Measurements from ENCODE around the gene HES1.

The HES1 gene

DNA sequence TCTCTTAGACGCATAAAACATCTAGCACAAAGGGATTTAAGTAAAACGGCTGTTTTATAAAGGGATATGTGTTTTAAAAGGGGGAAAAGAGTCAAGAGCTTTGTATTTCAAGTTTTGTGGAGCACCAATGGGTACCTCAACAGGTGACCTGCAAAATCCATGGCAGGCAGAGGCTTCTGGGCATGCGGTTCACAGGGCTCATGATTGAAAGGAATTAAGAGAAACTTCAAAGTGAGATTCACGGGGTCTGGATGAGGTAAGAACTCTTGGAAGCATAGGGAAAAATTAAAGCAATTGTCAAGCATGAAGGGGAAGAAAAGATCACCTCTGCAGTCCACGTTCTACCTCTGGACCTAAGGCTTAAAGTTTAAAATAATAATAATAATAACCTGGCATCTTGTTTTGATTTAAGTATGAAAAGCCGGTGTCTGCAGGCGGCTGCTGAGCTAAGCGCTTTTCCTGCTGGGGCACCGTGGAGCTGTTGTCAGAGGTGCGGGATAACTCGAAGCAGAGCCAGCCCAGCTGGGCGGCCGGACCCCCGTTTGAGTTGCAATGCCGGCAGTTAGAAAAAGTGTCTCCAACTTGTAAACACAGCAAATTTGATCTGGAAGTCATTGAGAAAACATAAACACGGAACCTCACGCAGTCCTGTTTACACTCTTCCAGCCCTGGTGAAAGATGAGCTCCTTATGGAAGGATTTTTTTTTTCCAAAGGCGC lies 40.5 kb downstream of the HES1 start:
- TF ChIP-seq, protein P1, sequence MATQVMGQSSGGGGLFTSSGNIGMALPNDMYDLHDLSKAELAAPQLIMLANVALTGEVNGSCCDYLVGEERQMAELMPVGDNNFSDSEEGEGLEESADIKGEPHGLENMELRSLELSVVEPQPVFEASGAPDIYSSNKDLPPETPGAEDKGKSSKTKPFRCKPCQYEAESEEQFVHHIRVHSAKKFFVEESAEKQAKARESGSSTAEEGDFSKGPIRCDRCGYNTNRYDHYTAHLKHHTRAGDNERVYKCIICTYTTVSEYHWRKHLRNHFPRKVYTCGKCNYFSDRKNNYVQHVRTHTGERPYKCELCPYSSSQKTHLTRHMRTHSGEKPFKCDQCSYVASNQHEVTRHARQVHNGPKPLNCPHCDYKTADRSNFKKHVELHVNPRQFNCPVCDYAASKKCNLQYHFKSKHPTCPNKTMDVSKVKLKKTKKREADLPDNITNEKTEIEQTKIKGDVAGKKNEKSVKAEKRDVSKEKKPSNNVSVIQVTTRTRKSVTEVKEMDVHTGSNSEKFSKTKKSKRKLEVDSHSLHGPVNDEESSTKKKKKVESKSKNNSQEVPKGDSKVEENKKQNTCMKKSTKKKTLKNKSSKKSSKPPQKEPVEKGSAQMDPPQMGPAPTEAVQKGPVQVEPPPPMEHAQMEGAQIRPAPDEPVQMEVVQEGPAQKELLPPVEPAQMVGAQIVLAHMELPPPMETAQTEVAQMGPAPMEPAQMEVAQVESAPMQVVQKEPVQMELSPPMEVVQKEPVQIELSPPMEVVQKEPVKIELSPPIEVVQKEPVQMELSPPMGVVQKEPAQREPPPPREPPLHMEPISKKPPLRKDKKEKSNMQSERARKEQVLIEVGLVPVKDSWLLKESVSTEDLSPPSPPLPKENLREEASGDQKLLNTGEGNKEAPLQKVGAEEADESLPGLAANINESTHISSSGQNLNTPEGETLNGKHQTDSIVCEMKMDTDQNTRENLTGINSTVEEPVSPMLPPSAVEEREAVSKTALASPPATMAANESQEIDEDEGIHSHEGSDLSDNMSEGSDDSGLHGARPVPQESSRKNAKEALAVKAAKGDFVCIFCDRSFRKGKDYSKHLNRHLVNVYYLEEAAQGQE (IDR thresholded peaks at IDR 0.05; ENCODE audit: insufficient read depth in 1 of 2, low read depth in 2 of 2, low read length in 2 of 2), result no peak
- no peak for TF ChIP-seq SIN3A (IDR thresholded peaks at IDR 0.05; ENCODE audit: borderline replicate concordance, insufficient read depth, low read length)
- no peak for TF ChIP-seq POLR2AphosphoS5 (IDR thresholded peaks at IDR 0.05; ENCODE audit: low read depth, low read length)
- TF ChIP-seq TAF1 (IDR thresholded peaks at IDR 0.05; ENCODE audit: borderline replicate concordance, insufficient read depth, low read length), result no peak
- TF ChIP-seq FOXP2 (optimal IDR thresholded peaks at IDR 0.05; ENCODE audit: borderline replicate concordance, extremely low read depth, extremely low read length, insufficient read depth), result no peak

GRCh38 chr3:194177141-194177540 lies 41.2 kb downstream of the HES1 start:
- TF ChIP-seq FOXP2 (optimal IDR thresholded peaks at IDR 0.05; ENCODE audit: borderline replicate concordance, extremely low read depth, extremely low read length, insufficient read depth) (no peak), TAF1 (IDR thresholded peaks at IDR 0.05; ENCODE audit: borderline replicate concordance, insufficient read depth, low read length) (no peak), SIN3A (IDR thresholded peaks at IDR 0.05; ENCODE audit: borderline replicate concordance, insufficient read depth, low read length) (no peak), POLR2AphosphoS5 (IDR thresholded peaks at IDR 0.05; ENCODE audit: low read depth, low read length) (no peak)
- TF ChIP-seq, protein P1 (IDR thresholded peaks at IDR 0.05; ENCODE audit: insufficient read depth in 1 of 2, low read depth in 2 of 2, low read length in 2 of 2), result no peak

DNA sequence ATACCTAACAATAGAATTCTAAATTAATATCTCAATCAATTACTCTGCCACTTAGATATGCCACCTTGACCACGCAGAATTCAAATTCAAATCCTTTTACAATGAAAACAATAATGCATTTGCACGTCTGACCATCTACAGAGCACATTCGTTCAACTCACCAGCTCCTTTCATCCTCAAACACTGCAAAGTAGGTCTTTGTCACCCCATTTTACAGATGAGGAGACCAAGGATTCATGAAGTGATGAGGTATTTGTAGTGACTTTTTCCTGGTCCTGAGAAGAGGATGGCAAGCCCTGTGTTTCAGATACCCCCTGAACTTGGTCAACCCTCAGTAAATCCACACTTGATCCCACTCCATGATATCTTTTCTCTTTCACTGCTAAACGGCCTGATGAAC lies 42.2 kb downstream of the HES1 start:
- TF ChIP-seq SIN3A (IDR thresholded peaks at IDR 0.05; ENCODE audit: borderline replicate concordance, insufficient read depth, low read length), result no peak
- TF ChIP-seq, protein P1 (IDR thresholded peaks at IDR 0.05; ENCODE audit: insufficient read depth in 1 of 2, low read depth in 2 of 2, low read length in 2 of 2), result no peak
- TF ChIP-seq FOXP2 (optimal IDR thresholded peaks at IDR 0.05; ENCODE audit: borderline replicate concordance, extremely low read depth, extremely low read length, insufficient read depth), result no peak
- no peak for TF ChIP-seq TAF1 (IDR thresholded peaks at IDR 0.05; ENCODE audit: borderline replicate concordance, insufficient read depth, low read length)
- no peak for TF ChIP-seq POLR2AphosphoS5 (IDR thresholded peaks at IDR 0.05; ENCODE audit: low read depth, low read length)

- TF ChIP-seq POLR2AphosphoS5 (IDR thresholded peaks at IDR 0.05; ENCODE audit: low read depth, low read length), result no peak
These were observed 42.7 kb downstream of the HES1 start for GRCh38 chr3:194178669-194179068.

GRCh38 chr3:194180570-194180969 lies 44.6 kb downstream of the HES1 start:
- TF ChIP-seq, protein P1 (IDR thresholded peaks at IDR 0.05; ENCODE audit: insufficient read depth in 1 of 2, low read depth in 2 of 2, low read length in 2 of 2), result no peak
- TF ChIP-seq FOXP2 (optimal IDR thresholded peaks at IDR 0.05; ENCODE audit: borderline replicate concordance, extremely low read depth, extremely low read length, insufficient read depth) (no peak), POLR2AphosphoS5 (IDR thresholded peaks at IDR 0.05; ENCODE audit: low read depth, low read length) (no peak), TAF1 (IDR thresholded peaks at IDR 0.05; ENCODE audit: borderline replicate concordance, insufficient read depth, low read length) (no peak), SIN3A (IDR thresholded peaks at IDR 0.05; ENCODE audit: borderline replicate concordance, insufficient read depth, low read length) (no peak)
